ENCODE results near the gene HIVEP2.

HIVEP2 gene

DNA sequence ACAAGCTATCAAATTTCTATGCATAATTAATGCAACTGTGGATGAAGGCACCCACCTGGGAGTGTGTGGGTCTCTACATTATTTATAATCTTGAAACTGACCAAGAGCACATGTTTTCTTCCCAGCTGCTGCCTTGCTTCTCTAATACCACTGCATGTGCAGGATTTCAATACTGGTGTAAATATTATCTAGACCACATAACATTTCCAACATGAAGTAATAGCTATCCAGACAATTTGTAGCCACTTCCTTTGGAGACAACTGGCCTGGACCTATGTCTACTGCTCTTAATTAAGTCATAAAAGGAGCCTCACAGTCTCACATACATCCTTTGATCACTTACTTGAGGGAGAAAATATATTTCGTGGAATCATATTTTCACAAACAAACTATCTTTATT is 180.7 kb downstream of the HIVEP2 start:
- no peak for DNase-seq

GRCh38 chr6:142763205-142763604 is 181.8 kb downstream of the HIVEP2 start:
- DNase-seq: no peak

DNA sequence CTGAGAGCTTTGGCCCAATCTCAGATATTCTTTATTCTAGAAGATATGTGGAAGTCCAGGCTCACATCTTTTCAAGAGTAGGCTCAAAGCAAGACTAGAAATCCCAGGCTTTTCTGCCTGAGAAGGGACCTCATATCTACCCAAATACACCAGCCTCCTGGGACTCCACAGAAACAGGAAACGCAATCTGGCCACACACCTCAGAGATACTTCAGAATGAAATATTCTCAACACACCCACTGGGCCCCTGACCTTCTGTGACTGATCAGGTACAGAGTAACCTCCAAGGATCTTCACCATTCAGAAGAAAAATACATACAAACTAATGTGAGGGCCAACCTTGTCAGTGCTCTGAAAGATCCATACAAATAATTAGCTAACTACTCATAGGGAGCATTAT is 183.2 kb downstream of the HIVEP2 start:
- no peak for DNase-seq

GRCh38 chr6:142760152-142760551 is 184.8 kb downstream of the HIVEP2 start:
- DNase-seq: no peak

GRCh38 chr6:142758629-142759025 is 186.3 kb downstream of the HIVEP2 start:
- DNase-seq: no peak

DNA sequence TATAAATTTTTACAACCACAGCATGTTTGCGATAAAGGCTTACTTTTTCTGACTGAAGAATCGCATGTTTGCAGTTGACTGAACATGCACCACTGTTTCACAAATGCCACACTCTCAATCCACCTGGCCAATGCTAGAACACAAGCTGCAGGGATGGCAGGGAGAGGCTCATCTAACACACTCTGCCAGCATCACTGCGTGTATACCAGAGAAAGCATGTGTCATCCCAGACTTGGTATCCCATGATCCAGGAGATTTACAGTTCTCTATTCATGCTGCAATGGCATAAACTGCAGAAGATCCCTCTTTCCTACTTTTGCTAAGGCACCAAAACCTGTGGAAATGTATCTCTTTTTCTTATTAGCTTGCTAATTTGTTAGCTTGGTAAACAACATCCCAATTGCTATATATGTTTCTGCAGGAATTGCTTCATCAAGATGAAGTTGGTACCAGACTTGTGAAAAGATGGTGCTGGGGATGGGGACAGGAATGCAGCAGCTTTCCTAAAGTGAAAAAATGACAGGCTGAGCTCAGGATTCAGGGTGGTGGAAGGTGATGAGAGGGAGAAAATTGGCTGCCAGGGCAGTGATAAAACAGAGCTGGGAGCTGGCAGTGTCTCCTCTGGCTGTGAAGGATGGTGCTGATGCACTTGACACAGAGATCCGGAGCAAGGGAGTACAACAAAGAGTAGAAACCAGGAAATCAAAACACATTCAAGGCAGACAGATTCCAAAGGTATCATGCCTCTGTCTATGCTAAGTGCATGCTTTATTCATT is 186.9 kb downstream of the HIVEP2 start:
- DNase-seq: no peak

GRCh38 chr6:142756215-142756630 is 188.8 kb downstream of the HIVEP2 start:
- DNase-seq: no peak

GRCh38 chr6:142753196-142753595 is 191.8 kb downstream of the HIVEP2 start:
- no peak for DNase-seq

- DNase-seq: no peak
Observed at GRCh38 chr6:142752348-142752747, 192.6 kb downstream of the HIVEP2 start.

GRCh38 chr6:142751452-142751851 is 193.5 kb downstream of the HIVEP2 start:
- DNase-seq: no peak

DNA sequence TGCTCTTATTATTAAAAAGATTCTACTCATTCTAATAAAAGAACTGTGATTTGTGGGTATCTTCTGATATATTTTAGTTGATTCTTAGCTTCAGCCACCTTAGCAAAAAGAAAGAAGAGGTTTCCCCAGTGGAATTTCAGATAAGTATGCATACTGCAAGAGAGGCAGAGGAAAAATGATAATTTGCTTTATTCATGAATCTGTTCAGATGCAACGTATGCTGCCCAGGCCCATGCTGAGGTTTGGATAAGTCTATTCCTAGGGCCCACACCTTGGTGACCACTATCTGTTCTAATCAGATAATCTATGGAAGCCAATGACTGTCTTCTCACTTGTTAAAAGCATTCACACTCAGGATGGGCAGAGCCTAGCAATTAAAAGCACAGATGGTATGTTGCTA is 194.0 kb downstream of the HIVEP2 start:
- no peak for DNase-seq

GRCh38 chr6:142749556-142749955 is 195.4 kb downstream of the HIVEP2 start:
- no peak for DNase-seq

GRCh38 chr6:142746524-142746923 is 198.5 kb downstream of the HIVEP2 start:
- no peak for DNase-seq

- no peak for DNase-seq
Observed at GRCh38 chr6:142744836-142745235, 200.1 kb downstream of the HIVEP2 start.

- no peak for DNase-seq
Observed at GRCh38 chr6:142740449-142740848, 204.5 kb downstream of the HIVEP2 start.

DNA sequence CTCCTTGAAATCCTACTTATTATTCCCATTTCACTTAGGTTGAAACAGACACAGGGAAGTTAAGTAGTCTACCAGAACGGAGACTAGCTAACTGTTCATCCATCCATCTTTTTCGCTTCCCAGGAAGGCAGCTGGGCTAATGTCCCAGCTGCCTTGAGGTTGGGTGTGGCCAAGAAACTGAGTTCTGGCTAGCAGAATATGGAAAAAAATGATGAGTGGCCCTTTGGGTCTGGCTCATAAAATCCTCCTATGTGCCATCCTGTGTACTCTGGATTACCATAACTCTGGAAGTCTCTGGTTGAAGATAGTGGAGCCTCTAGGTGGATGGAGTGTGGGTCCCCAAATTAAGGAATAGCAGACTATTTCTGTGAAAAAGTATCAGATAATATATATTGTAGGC is 206.2 kb downstream of the HIVEP2 start:
- DNase-seq: no peak

GRCh38 chr6:142738035-142738396 is 207.0 kb downstream of the HIVEP2 start:
- no peak for DNase-seq

DNA sequence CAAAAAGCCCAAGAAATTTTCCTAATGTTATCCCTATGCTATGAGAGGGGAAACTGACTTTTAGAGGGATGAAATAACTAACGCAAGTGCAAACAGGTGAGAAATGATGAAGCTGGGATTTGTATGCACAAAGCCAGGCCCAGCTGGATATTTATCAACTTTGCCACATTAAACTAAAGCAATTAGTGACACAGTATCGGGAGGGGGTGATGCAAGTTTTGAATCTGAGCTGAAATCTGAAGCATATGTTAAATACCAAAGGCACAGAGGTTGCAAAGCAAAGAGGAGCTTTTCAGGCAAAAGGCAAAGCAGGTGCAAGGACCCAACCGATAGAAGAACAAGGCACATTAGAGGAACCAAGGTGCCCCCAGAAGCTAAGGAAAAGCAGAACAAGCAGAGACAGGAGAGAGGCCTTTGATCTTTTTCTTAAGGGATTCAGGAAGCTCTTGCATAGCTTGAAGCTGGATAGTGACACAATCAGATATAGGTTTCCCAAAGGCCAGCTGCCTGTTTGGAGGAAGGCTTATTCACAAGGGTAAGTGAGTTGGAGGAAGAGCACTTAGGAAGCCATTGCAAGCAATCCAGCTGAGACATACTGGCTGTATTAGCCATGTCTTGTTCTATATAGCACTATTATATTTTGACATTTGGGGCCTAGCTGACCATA is 207.5 kb downstream of the HIVEP2 start:
- peak; percentile 12 for DNase-seq

- DNase-seq: no peak
Observed at GRCh38 chr6:142735204-142735603, 209.8 kb downstream of the HIVEP2 start.

DNA sequence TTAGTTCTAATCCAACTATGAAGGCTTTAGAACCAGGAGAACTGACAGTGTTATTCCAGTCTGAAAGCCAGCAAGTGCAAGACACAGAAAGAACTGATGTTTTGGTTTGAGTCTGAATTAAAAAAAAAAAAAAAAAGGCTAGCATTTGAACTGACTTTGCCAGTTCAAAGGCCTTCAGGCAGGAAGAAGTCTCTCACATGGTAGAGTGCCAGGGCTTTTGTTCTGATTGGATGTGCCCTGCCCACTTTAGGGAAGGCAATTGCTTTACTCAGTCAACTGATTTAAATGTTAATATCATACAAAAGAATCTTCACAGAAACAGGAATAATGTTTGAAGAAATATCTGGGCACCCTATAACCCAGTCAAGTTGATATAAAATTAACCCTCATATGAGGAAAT is 212.2 kb downstream of the HIVEP2 start:
- DNase-seq: no peak

DNA sequence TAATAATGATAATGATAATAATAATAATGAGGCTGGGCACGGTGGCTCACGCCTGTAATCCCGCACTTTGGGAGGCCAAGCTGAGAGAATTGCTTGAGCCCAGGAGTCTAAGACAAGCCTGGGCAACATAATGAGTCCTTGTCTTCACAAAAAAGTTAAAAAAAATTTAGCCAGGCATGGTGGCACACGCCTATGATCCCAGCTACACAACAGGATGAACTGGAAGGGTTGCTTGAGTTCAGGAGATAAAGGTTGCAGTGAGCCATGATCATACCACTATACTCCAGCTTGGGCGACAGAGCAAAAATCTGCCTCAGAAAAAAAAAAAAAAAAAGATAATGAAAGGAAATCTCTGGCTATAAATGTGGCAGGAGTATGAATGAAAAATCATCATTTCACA is 213.4 kb downstream of the HIVEP2 start:
- DNase-seq: no peak

DNA sequence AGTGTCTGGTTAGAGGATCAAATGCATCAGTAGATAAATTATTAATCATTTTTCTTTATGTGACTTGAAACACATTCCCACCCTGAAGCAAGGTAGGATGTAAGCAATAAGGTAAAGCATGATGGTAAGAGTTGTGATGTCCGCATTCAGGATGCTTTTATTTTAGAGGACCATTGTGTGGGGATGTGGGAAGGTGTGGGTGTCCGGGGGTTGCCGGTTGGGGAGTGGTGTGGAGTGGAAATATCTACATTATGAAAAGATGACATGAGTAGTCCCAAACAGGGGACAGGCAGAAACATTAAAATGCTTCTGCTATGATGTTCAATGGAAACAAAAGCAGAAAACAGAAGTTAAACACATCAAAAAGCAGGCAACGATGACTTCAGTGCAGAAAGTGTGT is 215.4 kb downstream of the HIVEP2 start:
- DNase-seq: no peak

DNA sequence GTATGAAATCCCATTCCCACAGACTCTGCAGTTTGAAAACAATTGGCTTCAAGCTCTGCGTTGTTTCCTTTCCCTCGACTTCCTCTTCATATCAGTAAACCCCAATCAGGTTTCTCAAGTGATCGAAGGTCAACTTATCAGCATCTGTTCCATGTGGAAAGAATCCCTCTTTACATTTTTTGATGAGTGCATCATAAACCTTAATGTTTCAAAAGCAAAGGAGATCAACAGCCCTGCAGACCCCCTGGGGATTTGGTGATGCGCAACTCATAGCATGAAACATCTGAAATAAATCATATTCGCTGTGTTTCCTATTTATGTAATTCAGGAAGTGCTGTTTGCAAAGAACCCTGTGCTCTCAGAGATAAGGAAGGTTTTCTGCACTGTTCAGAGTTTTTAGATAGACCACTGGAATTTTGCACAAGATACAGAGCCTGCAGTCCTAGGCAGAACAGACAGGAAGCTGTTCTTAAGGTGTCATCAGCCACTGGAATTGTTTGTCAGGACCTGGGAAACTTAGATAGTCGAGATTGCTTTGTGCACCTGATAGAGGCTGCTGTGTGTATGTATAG is 216.0 kb downstream of the HIVEP2 start:
- no peak for DNase-seq

- peak; percentile 11 for DNase-seq
Observed at GRCh38 chr6:142728364-142728763, 216.6 kb downstream of the HIVEP2 start.
